CD4-positive, alpha-beta memory T cell (primary cell): ENCODE results near the gene PRCC. TPM values are rescaled to one million over a fixed set of nuclear protein-coding genes. Genes with fewer than 3 reads are reported as not detected.

Source experiments
- CTCF ChIA-PET: fragments of 350-600 bp; sonication (Branson Sonifier 250); formaldehyde crosslinking; loops from one replicate; lab custom pipeline; 2021; ENCODE audit warnings: inconsistent platforms; ENCODE audit not compliant: partially characterized antibody; lab: Charles Lee
- POLR2A ChIA-PET: fragments of 350-600 bp; sonication (Branson Sonifier 250); formaldehyde crosslinking; loops from one replicate; lab custom pipeline; 2021; ENCODE audit not compliant: partially characterized antibody; lab: Charles Lee
- DNase-seq, 5 donors: peaks; one replicate each; pipeline versions ENCODE4 v3.0.0 to v3.0.0-alpha.2; 2020 to 2022; ENCODE audit warnings: mixed read lengths in 1 of 5
- H3K27ac ChIP-seq: one replicate; pipeline ENCODE4 v1.7.0; 2013; ENCODE audit warnings: low read depth, low read length
- H3K27me3 ChIP-seq: 2 replicates; pipeline ENCODE4 v1.7.0; 2013; ENCODE audit warnings: mild to moderate bottlenecking, low read length, moderate library complexity; ENCODE audit not compliant: insufficient read depth
- H3K36me3 ChIP-seq: 2 replicates; pipeline ENCODE4 v1.7.0; 2013; ENCODE audit warnings: mild to moderate bottlenecking, low read length, moderate library complexity; ENCODE audit not compliant: insufficient read depth
- H3K4me1 ChIP-seq: 2 replicates; pipeline ENCODE4 v1.7.0; 2013; ENCODE audit warnings: mild to moderate bottlenecking, low read length, moderate library complexity; ENCODE audit not compliant: insufficient read depth
- H3K4me3 ChIP-seq, 2 donors: one replicate each; pipeline ENCODE4 v1.7.0; 2013; ENCODE audit warnings: low read length in 2 of 2, mild to moderate bottlenecking in 1 of 2
- H3K9me3 ChIP-seq, 2 donors: one replicate each; pipeline ENCODE4 v1.7.0; 2013; ENCODE audit warnings: low read length in 2 of 2, control low read depth in 1 of 2; ENCODE audit not compliant: control insufficient read depth in 1 of 2
- H3K27ac Mint-ChIP-seq, 7 donors: one replicate each; pipeline ENCODE4 v1.8.0; 2020 to 2021; ENCODE audit warnings: mixed read lengths in 7 of 7, mild to moderate bottlenecking in 6 of 7, inconsistent platforms in 3 of 7, moderate library complexity in 3 of 7
- H3K27me3 Mint-ChIP-seq, 2 donors: one replicate each; pipeline ENCODE4 v1.8.0; 2020 to 2021; ENCODE audit warnings: mixed read lengths in 2 of 2
- H3K36me3 Mint-ChIP-seq, 2 donors: one replicate each; pipeline ENCODE4 v1.8.0; 2020 to 2021; ENCODE audit warnings: mixed read lengths in 2 of 2, inconsistent platforms in 1 of 2, mild to moderate bottlenecking in 1 of 2
- H3K4me1 Mint-ChIP-seq, 4 donors: one replicate each; pipeline ENCODE4 v1.8.0; 2020 to 2021; ENCODE audit warnings: mixed read lengths in 4 of 4, mild to moderate bottlenecking in 1 of 4
- H3K4me3 Mint-ChIP-seq, 8 donors: one replicate each; pipeline ENCODE4 v1.8.0; 2020 to 2021; ENCODE audit warnings: mixed read lengths in 8 of 8, mild to moderate bottlenecking in 7 of 8, moderate library complexity in 6 of 8, inconsistent platforms in 3 of 8
- H3K9me3 Mint-ChIP-seq, 8 donors: one replicate each; pipeline ENCODE4 v1.8.0; 2020 to 2021; ENCODE audit warnings: mixed read lengths in 8 of 8, mild to moderate bottlenecking in 5 of 8, inconsistent platforms in 3 of 8, moderate library complexity in 1 of 8
- intact Hi-C: fragments of 100-400 bp; cut with micrococcal nuclease; formaldehyde crosslinking; loops from one replicate; pipeline ENCODE4 v1.15.1; 2023
- polyA plus RNA-seq, 2 donors: library from polyadenylated mRNA; unstranded; fragments of 300-500 nt; fragmentation: Illumina TruSeq; gene quantifications; one replicate each; pipeline ENCODE4 v1.2.3, GENCODE V29; 2021
- total RNA-seq, 2 experiments: library from RNA; stranded (reverse); gene quantifications; one replicate each; pipeline ENCODE4 v1.2.3, GENCODE V29; 2021

Gene PRCC
- total and polyA plus RNA-seq, 4 experiments from 2014 or later, result 32.8 to 61.3 (median 56.8) TPM

DNA sequence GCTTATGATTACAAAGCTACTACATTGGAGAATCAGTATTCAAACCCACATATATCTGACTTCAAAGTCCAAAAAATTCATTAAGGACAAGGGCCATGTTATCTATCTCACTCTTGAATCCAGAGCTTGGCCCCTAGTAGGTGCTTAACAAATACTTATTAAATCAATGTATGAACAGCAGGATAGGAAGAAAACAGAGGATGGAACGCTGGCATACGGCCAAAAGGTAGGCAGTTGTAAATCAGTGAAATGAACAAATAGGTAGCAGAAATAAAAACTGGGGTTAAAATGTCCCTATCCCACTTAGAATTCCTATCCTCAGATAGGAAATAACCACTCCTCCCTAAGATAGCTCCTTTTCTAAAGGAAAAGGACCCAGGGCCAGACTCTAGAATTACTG, 28.4 kb upstream of the PRCC start:
- peaks cover 13% of the 10 kb centered on the region for H3K36me3 ChIP-seq
- peaks cover 8 to 41% of the 10 kb centered on the region in 2 donors for H3K36me3 Mint-ChIP-seq
- no peaks in the 10 kb centered on the region for H3K27me3 ChIP-seq
- H3K4me3 Mint-ChIP-seq, result peak overlapping the region in 3 of 8 donors; percentile 31 to 61 (median 49)
- H3K4me1 Mint-ChIP-seq, result peaks cover 13 to 36% (median 24%) of the 10 kb centered on the region in 4 donors
- H3K27me3 Mint-ChIP-seq, result no peaks in the 10 kb centered on the region
- H3K9me3 ChIP-seq, result no peaks in the 10 kb centered on the region
- CTCF ChIA-PET, result interaction anchor here (1.0 to 1.5 kb wide), 3 partner anchors 13 to 121 kb away, joined by 3 to 10 read pairs (median 6); partner anchors contain the start of gene PRCC
- H3K9me3 Mint-ChIP-seq, result peaks cover 0 to 2% (median 0%) of the 10 kb centered on the region in 8 donors
- intact Hi-C loops, result no loop called here
- POLR2A ChIA-PET, result interaction anchor here (0.6 to 6.7 kb wide), 3 partner anchors 10 to 139 kb away, joined by 3 to 158 read pairs (median 126); partner anchors contain the start of genes ISG20L2, METTL25B and PRCC
- peaks cover 22% of the 10 kb centered on the region for H3K4me1 ChIP-seq
- no peak for DNase-seq
- H3K27ac ChIP-seq, result no peak overlapping the region
- H3K4me3 ChIP-seq, result no peak overlapping the region
- H3K27ac Mint-ChIP-seq, result peak overlapping the region in 6 of 7 donors; percentile 3 to 92 (median 67)

DNA sequence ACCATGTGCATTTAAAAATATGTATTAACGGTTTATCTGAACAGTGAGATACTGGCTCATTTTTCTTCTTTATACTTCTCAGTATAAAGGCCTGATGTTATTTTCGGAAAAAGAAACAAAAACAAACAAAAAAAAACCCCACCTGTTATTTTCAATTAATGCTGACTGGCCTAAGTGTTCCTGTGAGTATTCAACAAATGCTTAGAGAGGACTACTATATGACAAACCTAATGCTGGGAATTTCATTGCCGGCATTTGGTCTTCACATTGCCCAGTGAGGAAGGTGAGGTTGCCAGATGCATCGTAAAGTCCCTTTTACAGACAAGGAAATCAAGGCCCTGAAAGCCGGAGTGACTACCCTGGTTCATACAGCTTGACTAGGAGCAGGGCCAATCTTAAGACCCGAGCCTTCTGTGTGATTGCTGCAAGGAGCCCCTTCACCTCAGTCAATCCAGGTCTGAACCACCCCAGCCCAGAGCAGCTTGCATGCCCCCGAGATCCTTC, 27.0 kb upstream of the PRCC start:
- H3K27me3 ChIP-seq, result no peaks in the 10 kb centered on the region
- Mint-ChIP-seq H3K27me3 (no peaks in the 10 kb centered on the region), H3K4me1 (peaks cover 13 to 38% (median 27%) of the 10 kb centered on the region in 4 donors), H3K27ac (peak overlapping the region; percentile 91 to 100 (median 98)), H3K9me3 (peaks cover 0 to 2% (median 0%) of the 10 kb centered on the region in 8 donors), H3K36me3 (peaks cover 8 to 50% of the 10 kb centered on the region in 2 donors), H3K4me3 (peak overlapping the region; percentile 94 to 99 (median 96))
- intact Hi-C loops, result loop anchor here (5.0 kb wide), 1 partner anchor 77 kb away; the partner anchor contains the start of gene SH2D2A
- H3K27ac ChIP-seq, result peak overlapping the region; percentile 84
- peaks cover 20% of the 10 kb centered on the region for H3K36me3 ChIP-seq
- H3K4me1 ChIP-seq, result peaks cover 22% of the 10 kb centered on the region
- DNase-seq, result no peak
- H3K4me3 ChIP-seq, result peak overlapping the region; percentile 83 to 89
- H3K9me3 ChIP-seq, result no peaks in the 10 kb centered on the region
- POLR2A ChIA-PET, result interaction anchor here (1.2 to 6.7 kb wide), 13 partner anchors 11 to 614 kb away, joined by 3 to 158 read pairs (median 6); partner anchors contain the start of genes HDGF, ISG20L2, METTL25B and PRCC
- CTCF ChIA-PET, result interaction anchor here (1.3 to 2.6 kb wide), 5 partner anchors 11 to 30 kb away, joined by 4 to 16 read pairs (median 15); partner anchors contain the start of genes HDGF, ISG20L2, METTL25B and PRCC

DNA sequence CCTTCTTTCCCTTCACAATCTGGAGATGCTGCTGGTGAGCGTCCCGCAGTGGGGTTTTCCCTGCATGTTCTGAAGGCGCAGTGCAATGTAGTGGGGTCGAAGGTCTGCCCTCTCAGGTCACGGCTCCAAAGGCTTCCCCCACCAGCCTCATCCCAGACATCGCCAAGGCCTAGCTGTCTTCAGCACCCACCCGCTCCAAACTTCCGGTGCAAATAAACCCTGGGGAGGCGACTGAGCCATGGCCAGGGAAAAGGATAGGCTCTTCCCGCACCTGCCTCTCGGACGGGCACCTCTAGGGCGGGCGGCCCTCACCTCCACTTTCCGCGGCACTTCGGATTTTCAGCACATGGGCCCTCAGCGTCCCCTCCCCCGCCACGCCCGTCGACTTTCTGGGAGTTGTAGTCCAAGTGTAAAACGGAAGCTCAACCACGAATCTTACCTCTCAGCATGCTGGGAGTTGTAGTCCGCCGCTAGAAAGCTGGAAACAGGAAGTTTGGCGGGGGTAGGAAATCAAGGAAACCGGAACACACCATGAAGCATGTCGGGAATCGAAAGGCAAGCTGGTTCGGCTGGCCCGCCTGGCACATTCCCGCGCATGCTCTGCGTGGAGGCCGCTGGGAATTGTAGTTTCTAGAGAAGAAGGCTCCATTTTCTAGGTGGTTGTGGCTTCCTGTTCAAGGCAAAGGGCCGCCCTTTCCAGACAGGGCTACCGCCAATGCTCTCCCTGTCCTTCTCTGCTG, 26.4 kb upstream of the PRCC start, which contains the start of gene MRPL24:
MRPL24 (minus strand) TSS at position 348 of the 740 bp plus-strand sequence. CDS start 2,384 bp downstream, outside the sequence.
- peak; percentile 96 to 100 (median 99) for DNase-seq
- H3K36me3 Mint-ChIP-seq, result peaks cover 14 to 52% of the 10 kb centered on the region in 2 donors
- CTCF ChIA-PET, result interaction anchor here (0.8 to 2.6 kb wide), 6 partner anchors 11 to 29 kb away, joined by 3 to 16 read pairs (median 12); partner anchors contain the start of genes HDGF, ISG20L2, METTL25B and PRCC
- H3K4me1 Mint-ChIP-seq, result peaks cover 18 to 45% (median 32%) of the 10 kb centered on the region in 4 donors
- Histone ChIP-seq H3K27ac (peak within 1 kb of the TSS; percentile 84), H3K4me1 (peaks cover 25% of the 10 kb centered on the region), H3K9me3 (no peaks in the 10 kb centered on the region), H3K36me3 (peaks cover 25% of the 10 kb centered on the region), H3K4me3 (peak within 1 kb of the TSS; percentile 83 to 89), H3K27me3 (no peaks in the 10 kb centered on the region)
- H3K4me3 Mint-ChIP-seq, result peak within 1 kb of the TSS; percentile 94 to 99 (median 96)
- H3K9me3 Mint-ChIP-seq, result peaks cover 0 to 2% (median 0%) of the 10 kb centered on the region in 8 donors
- intact Hi-C loops, result loop anchor here (1.0 to 5.0 kb wide), 4 partner anchors 10 to 76 kb away; partner anchors contain the start of genes HDGF, ISG20L2, METTL25B and PRCC
- peak within 1 kb of the TSS; percentile 91 to 100 (median 98) for H3K27ac Mint-ChIP-seq
- H3K27me3 Mint-ChIP-seq, result no peaks in the 10 kb centered on the region
- POLR2A ChIA-PET, result interaction anchor here (0.7 to 6.7 kb wide), 22 partner anchors 10 to 615 kb away, joined by 3 to 158 read pairs (median 4); partner anchors contain the start of genes HDGF, ISG20L2, METTL25B and PRCC

DNA sequence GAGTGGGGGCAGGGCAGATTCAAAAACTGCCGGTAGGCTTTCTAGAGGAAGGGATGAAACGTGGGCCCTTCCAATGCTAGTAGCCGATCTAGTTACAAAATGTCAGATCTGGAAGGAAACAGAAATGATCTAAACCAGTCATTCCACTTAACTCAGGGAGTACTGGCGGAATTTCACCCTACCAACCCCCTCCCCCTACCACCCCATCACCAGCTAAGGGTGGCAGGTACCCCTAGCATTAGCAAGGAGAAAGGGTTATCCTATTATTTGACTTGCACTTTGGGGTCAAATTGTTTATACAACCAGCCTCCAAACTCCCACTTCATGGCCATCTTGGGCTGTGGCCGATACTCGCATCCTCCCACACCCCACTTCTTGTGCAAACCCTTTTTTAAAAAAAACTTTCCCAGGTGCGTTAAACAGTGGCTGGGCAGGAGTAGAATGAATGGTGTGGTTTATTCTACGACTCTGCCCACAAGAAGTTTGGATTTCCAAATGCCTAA, 25.8 kb upstream of the PRCC start:
- Mint-ChIP-seq H3K4me1 (peaks cover 21 to 51% (median 36%) of the 10 kb centered on the region in 4 donors), H3K9me3 (peaks cover 0 to 2% (median 0%) of the 10 kb centered on the region in 8 donors), H3K36me3 (peaks cover 14 to 53% of the 10 kb centered on the region in 2 donors), H3K27ac (peak overlapping the region; percentile 91 to 100 (median 98)), H3K27me3 (no peaks in the 10 kb centered on the region), H3K4me3 (peak overlapping the region; percentile 94 to 99 (median 96))
- ChIA-PET POLR2A (interaction anchor here (0.7 to 6.7 kb wide), 22 partner anchors 10 to 615 kb away, joined by 3 to 158 read pairs (median 4); partner anchors contain the start of genes HDGF, ISG20L2, METTL25B and PRCC), CTCF (interaction anchor here (0.8 to 2.6 kb wide), 7 partner anchors 10 to 29 kb away, joined by 3 to 16 read pairs (median 8); partner anchors contain the start of genes HDGF, ISG20L2, METTL25B and PRCC)
- intact Hi-C loops, result loop anchor here (1.0 to 5.0 kb wide), 4 partner anchors 10 to 76 kb away; partner anchors contain the start of genes HDGF, ISG20L2, METTL25B and PRCC
- H3K9me3 ChIP-seq, result no peaks in the 10 kb centered on the region
- DNase-seq, result peak in 1 of 5 donors; percentile 32
- H3K36me3 ChIP-seq, result peaks cover 25% of the 10 kb centered on the region
- H3K27me3 ChIP-seq, result no peaks in the 10 kb centered on the region
- peaks cover 31% of the 10 kb centered on the region for H3K4me1 ChIP-seq
- peak overlapping the region; percentile 21 to 33 for H3K4me3 ChIP-seq
- H3K27ac ChIP-seq, result peak overlapping the region; percentile 74

DNA sequence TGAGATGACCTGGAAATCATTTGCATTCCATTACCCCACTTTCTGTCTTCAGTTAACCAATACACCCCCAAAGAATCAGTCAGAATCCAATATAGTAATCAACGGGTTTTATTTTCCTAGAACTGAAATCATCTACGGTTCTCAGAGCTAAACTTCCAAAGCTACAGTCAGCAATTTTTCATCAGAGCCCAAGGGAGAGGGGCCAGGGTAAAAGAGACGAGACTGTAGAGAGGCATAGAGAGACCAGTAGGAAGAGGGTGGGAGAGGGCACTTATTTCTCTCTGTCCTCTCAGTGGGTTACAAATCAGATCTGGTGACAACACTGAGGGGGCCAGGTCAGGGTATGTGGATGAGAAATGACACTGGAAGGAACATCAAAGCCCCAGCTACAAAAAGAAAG, 25.3 kb upstream of the PRCC start:
- Mint-ChIP-seq H3K9me3 (peaks cover 0 to 2% (median 0%) of the 10 kb centered on the region in 8 donors), H3K36me3 (peaks cover 14 to 52% of the 10 kb centered on the region in 2 donors), H3K4me1 (peaks cover 23 to 56% (median 40%) of the 10 kb centered on the region in 4 donors), H3K27me3 (no peaks in the 10 kb centered on the region), H3K27ac (peak overlapping the region; percentile 91 to 100 (median 98)), H3K4me3 (peak overlapping the region in 7 of 8 donors; percentile 14 to 98 (median 95))
- peaks cover 36% of the 10 kb centered on the region for H3K4me1 ChIP-seq
- H3K27ac ChIP-seq, result peak overlapping the region; percentile 74
- CTCF ChIA-PET, result interaction anchor here (1.2 to 2.6 kb wide), 4 partner anchors 9 to 25 kb away, joined by 4 to 16 read pairs (median 15); partner anchors contain the start of genes HDGF, ISG20L2, METTL25B and PRCC
- POLR2A ChIA-PET, result interaction anchor here (1.1 to 6.7 kb wide), 6 partner anchors 9 to 549 kb away, joined by 3 to 158 read pairs (median 54); partner anchors contain the start of genes HDGF, ISG20L2, METTL25B and PRCC
- no peak overlapping the region for H3K4me3 ChIP-seq
- DNase-seq, result no peak
- intact Hi-C loops, result loop anchor here (5.0 kb wide), 1 partner anchor 75 kb away; the partner anchor contains the start of gene SH2D2A
- no peaks in the 10 kb centered on the region for H3K27me3 ChIP-seq
- H3K36me3 ChIP-seq, result peaks cover 25% of the 10 kb centered on the region
- H3K9me3 ChIP-seq, result no peaks in the 10 kb centered on the region

DNA sequence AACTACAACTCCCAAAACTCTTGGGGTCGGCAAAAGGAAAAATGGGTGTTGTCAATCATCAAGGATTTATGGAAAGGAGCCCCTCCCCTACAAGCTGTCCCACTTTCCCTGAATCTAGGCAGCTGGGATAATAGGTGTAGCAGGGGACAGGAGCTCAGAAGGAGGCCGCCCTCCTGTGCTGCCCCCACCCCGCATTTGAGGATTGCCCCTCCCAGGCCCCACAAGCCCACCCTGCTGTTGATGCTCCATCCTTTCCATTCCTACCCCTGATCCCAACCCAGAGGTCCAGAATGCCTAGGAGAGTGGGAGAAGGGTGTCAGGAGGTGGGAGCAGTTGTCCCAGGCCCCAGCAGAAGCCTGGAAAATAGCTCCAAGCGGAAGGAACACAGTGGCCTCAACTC, 24.5 kb upstream of the PRCC start:
- intact Hi-C loops, result loop anchor here (5.0 kb wide), 1 partner anchor 74 kb away; the partner anchor contains the start of gene SH2D2A
- H3K4me1 ChIP-seq, result peaks cover 42% of the 10 kb centered on the region
- peaks cover 0 to 2% (median 0%) of the 10 kb centered on the region in 8 donors for H3K9me3 Mint-ChIP-seq

More for the DNA sequence above, 24.5 kb upstream of the PRCC start:
- Mint-ChIP-seq H3K27me3 (no peaks in the 10 kb centered on the region), H3K27ac (peak overlapping the region in 5 of 7 donors; percentile 31 to 99 (median 68)), H3K36me3 (peaks cover 14 to 45% of the 10 kb centered on the region in 2 donors), H3K4me3 (no peak overlapping the region), H3K4me1 (peaks cover 29 to 64% (median 46%) of the 10 kb centered on the region in 4 donors)
- H3K27me3 ChIP-seq, result no peaks in the 10 kb centered on the region
- ChIA-PET CTCF (interaction anchor here (1.2 to 2.6 kb wide), 2 partner anchors 9 to 24 kb away, joined by 4 to 15 read pairs; partner anchors contain the start of genes HDGF and PRCC), POLR2A (interaction anchor here (3.5 to 6.7 kb wide), 3 partner anchors 9 to 24 kb away, joined by 103 to 158 read pairs (median 126); partner anchors contain the start of genes HDGF, ISG20L2, METTL25B and PRCC)
- H3K9me3 ChIP-seq, result no peaks in the 10 kb centered on the region
- H3K36me3 ChIP-seq, result peaks cover 25% of the 10 kb centered on the region
- no peak overlapping the region for H3K4me3 ChIP-seq
- no peak overlapping the region for H3K27ac ChIP-seq
- DNase-seq, result no peak
